HL-60 (cell line): Measurements from ENCODE around the gene HOXB7.

Experiments used
- DNase-seq, 2 experiments: peaks; one replicate each; pipeline ENCODE4 v3.0.0-alpha.2; 2010 to 2020; ENCODE audit warnings: low read depth in 1 of 2, low spot score in 1 of 2
- H3K27ac ChIP-seq: fragments of 250-450 bp; sonication (Bioruptor Pico); replicated peaks from 2 replicates; pipeline ENCODE4 v1.5.1; 2020; ENCODE audit warnings: mild to moderate bottlenecking, moderate library complexity
- H3K27me3 ChIP-seq: fragments of 250-450 bp; sonication (Bioruptor Pico); 2 replicates; pipeline ENCODE4 v1.5.1; 2021; ENCODE audit warnings: mild to moderate bottlenecking, moderate library complexity; ENCODE audit not compliant: insufficient read depth, poor library complexity, severe bottlenecking
- H3K4me3 ChIP-seq: replicated peaks from 2 replicates; pipeline ENCODE4 v1.5.1; 2011; ENCODE audit warnings: mild to moderate bottlenecking, control low read depth, low read length; ENCODE audit not compliant: insufficient read depth
- CTCF ChIP-seq: IDR thresholded peaks from one replicate; pipeline ENCODE4 v1.5.1; 2011; ENCODE audit warnings: low read length, control low read depth, inconsistent platforms; ENCODE audit not compliant: insufficient read depth
- GABPA ChIP-seq: IDR thresholded peaks from 2 replicates; pipeline ENCODE4 v1.6.1; 2012; ENCODE audit warnings: low read depth
- POLR2AphosphoS5 ChIP-seq: IDR thresholded peaks from 2 replicates; pipeline ENCODE4 v1.6.1; 2012; ENCODE audit warnings: low read depth
- REST ChIP-seq: IDR thresholded peaks from 2 replicates; pipeline ENCODE4 v1.6.1; 2012; ENCODE audit warnings: low read depth; ENCODE audit not compliant: insufficient replicate concordance
- SPI1 ChIP-seq: IDR thresholded peaks from 2 replicates; pipeline ENCODE4 v1.6.1; 2012; ENCODE audit warnings: low read depth, mild to moderate bottlenecking, borderline replicate concordance

The HOXB7 gene

GRCh38 chr17:48588528-48588927 is 22.3 kb downstream of the HOXB7 start:
- H3K27ac ChIP-seq: no peak overlapping the region
- no peak for DNase-seq
- peaks cover 84% of the 10 kb centered on the region for H3K27me3 ChIP-seq
- no peak for TF ChIP-seq CTCF
- no peak overlapping the region for H3K4me3 ChIP-seq

- Histone ChIP-seq H3K27ac (no peak overlapping the region), H3K4me3 (no peak overlapping the region), H3K27me3 (peaks cover 84% of the 10 kb centered on the region)
- no peak for TF ChIP-seq REST
- TF ChIP-seq GABPA: no peak
- TF ChIP-seq POLR2AphosphoS5: no peak
- no peak for TF ChIP-seq CTCF
- no peak for TF ChIP-seq SPI1
- no peak for DNase-seq
Observed at GRCh38 chr17:48588074-48588415, 22.8 kb downstream of the HOXB7 start.

- peaks cover 84% of the 10 kb centered on the region for H3K27me3 ChIP-seq
- TF ChIP-seq SPI1: no peak
- TF ChIP-seq POLR2AphosphoS5: no peak
- no peak for TF ChIP-seq REST
- TF ChIP-seq GABPA: no peak
- TF ChIP-seq CTCF: no peak
- no peak overlapping the region for H3K4me3 ChIP-seq
- DNase-seq: no peak
- no peak overlapping the region for H3K27ac ChIP-seq
Observed at GRCh38 chr17:48587276-48588073, 23.3 kb downstream of the HOXB7 start.
